Measurements from ENCODE around the gene LUZP1.

DNA sequence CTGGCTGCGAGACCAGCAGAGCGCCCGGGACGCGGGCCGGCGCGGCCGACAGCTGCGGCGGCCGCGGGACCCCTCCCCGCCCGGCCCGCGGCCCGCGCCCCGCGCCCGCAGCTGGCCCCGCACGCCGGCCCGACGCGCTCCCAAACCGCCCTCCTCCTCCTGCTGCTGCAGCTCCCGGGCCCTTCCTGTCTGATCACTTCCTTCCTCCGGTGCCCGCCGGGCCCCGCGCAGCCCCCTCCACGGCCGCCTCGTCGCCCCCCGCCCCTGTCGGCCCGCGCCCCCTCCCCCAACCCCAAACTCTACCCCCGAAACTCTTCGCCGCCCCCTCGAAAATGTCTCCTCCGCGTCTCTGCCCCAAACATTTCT, 594 bp downstream of the LUZP1 start:
- no peak for TF ChIP-seq CTCF (IDR thresholded peaks at IDR 0.05)
- no peak for TF ChIP-seq POLR2A (IDR thresholded peaks at IDR 0.05)
